Measurements from ENCODE around the gene AKAP3. TPM values are rescaled to one million over a fixed set of nuclear protein-coding genes. Genes with fewer than 3 reads are reported as not detected.
A peak's percentile ranks its signal among the peaks of the same experiment; 100 is the strongest.

Gene AKAP3
- 10 to 100 TPM in 1 of 2 donors, 1 to 10 TPM in 1; 1.8 to 13.9 TPM for total RNA-seq

GRCh38 chr12:4648501-4649357 is at the start of gene AKAP3, which contains the start of gene NDUFA9:
TSS of gene AKAP3 (minus strand) at chr12:4649051. CDS start at chr12:4638196, 10,855 bp downstream.
TSS of gene NDUFA9 (plus strand) at chr12:4649114. CDS start at chr12:4649127, 13 bp downstream.
- peak; percentile 81 for DNase-seq (ENCODE audit: low spot score)
- no peaks in the 10 kb centered on the region for H3K36me3 ChIP-seq
- H3K27ac ChIP-seq, result peak within 1 kb of the TSS; percentile 84 to 89
- TF ChIP-seq POLR2AphosphoS5 (IDR thresholded peaks at IDR 0.05) (peak; percentile 97), CTCF (IDR thresholded peaks at IDR 0.05) (peak in 1 of 4 experiments; percentile 14), POLR2A (IDR thresholded peaks at IDR 0.05) (peak; percentile 30)
- under 1% methylated on average over 39 of the region's 39 CpGs for WGBS
- H3K9me3 ChIP-seq, result no peaks in the 10 kb centered on the region
- H3K27me3 ChIP-seq (replicated peaks; ENCODE audit: insufficient read depth), result no peaks in the 10 kb centered on the region
- peak within 1 kb of the TSS; percentile 73 to 78 for H3K4me3 ChIP-seq
- no peaks in the 10 kb centered on the region for H3K4me1 ChIP-seq (replicated peaks)
- intact Hi-C loops (cut with DNase I), result loop anchor here (5.0 to 10.0 kb wide), 2 partner anchors 36 to 114 kb away; partner anchors contain the start of gene RAD51AP1

- TF ChIP-seq POLR2AphosphoS5 (IDR thresholded peaks at IDR 0.05) (no peak), POLR2A (IDR thresholded peaks at IDR 0.05) (no peak), CTCF (IDR thresholded peaks at IDR 0.05) (no peak)
- intact Hi-C loops (cut with DNase I), result no loop called here
- H3K4me1 ChIP-seq (replicated peaks), result no peaks in the 10 kb centered on the region
- H3K27ac ChIP-seq, result no peak overlapping the region
- H3K36me3 ChIP-seq, result no peaks in the 10 kb centered on the region
- DNase-seq (ENCODE audit: low spot score), result no peak
- no peaks in the 10 kb centered on the region for H3K27me3 ChIP-seq (replicated peaks; ENCODE audit: insufficient read depth)
- no peak overlapping the region for H3K4me3 ChIP-seq
- H3K9me3 ChIP-seq, result no peaks in the 10 kb centered on the region
- WGBS, result 98% methylated on average over 5 of the region's 5 CpGs
Observed at GRCh38 chr12:4690760-4691159, 41.9 kb upstream of the AKAP3 start.

- 89% methylated on average over 8 of the region's 8 CpGs for whole genome bisulfite sequencing
- Histone ChIP-seq H3K4me1 (replicated peaks) (no peaks in the 10 kb centered on the region), H3K27me3 (replicated peaks; ENCODE audit: insufficient read depth) (no peaks in the 10 kb centered on the region), H3K9me3 (no peaks in the 10 kb centered on the region), H3K27ac (no peak overlapping the region), H3K36me3 (peaks cover 0 to 4% of the 10 kb centered on the region in 2 donors), H3K4me3 (no peak overlapping the region)
- intact Hi-C loops (cut with DNase I), result no loop called here
- DNase-seq (ENCODE audit: low spot score), result no peak
- TF ChIP-seq POLR2A (IDR thresholded peaks at IDR 0.05), result no peak
Observed at GRCh38 chr12:4685317-4685716, 36.5 kb upstream of the AKAP3 start.

- TF ChIP-seq POLR2A (IDR thresholded peaks at IDR 0.05) (no peak), CTCF (IDR thresholded peaks at IDR 0.05) (no peak), POLR2AphosphoS5 (IDR thresholded peaks at IDR 0.05) (no peak)
- no peaks in the 10 kb centered on the region for H3K4me1 ChIP-seq (replicated peaks)
- 81% methylated on average over 3 of the region's 3 CpGs for WGBS
- H3K27me3 ChIP-seq (replicated peaks; ENCODE audit: insufficient read depth), result no peaks in the 10 kb centered on the region
- intact Hi-C loops (cut with DNase I), result no loop called here
- no peak for DNase-seq (ENCODE audit: low spot score)
- H3K36me3 ChIP-seq, result peaks cover 0 to 4% of the 10 kb centered on the region in 2 donors
- H3K9me3 ChIP-seq, result no peaks in the 10 kb centered on the region
- no peak overlapping the region for H3K27ac ChIP-seq
- H3K4me3 ChIP-seq, result no peak overlapping the region
Observed at GRCh38 chr12:4681732-4682131, 32.9 kb upstream of the AKAP3 start.

GRCh38 chr12:4679711-4680110 is 30.9 kb upstream of the AKAP3 start:
- TF ChIP-seq CTCF (IDR thresholded peaks at IDR 0.05) (no peak), POLR2AphosphoS5 (IDR thresholded peaks at IDR 0.05) (no peak), POLR2A (IDR thresholded peaks at IDR 0.05) (no peak)
- WGBS, result 86% methylated on average over 2 of the region's 2 CpGs

More at GRCh38 chr12:4679711-4680110, 30.9 kb upstream of the AKAP3 start:
- peaks cover 0 to 4% of the 10 kb centered on the region in 2 donors for H3K36me3 ChIP-seq
- no peak overlapping the region for H3K27ac ChIP-seq
- no peaks in the 10 kb centered on the region for H3K9me3 ChIP-seq
- no peak overlapping the region for H3K4me3 ChIP-seq
- H3K27me3 ChIP-seq (replicated peaks; ENCODE audit: insufficient read depth), result no peaks in the 10 kb centered on the region
- DNase-seq (ENCODE audit: low spot score), result no peak
- intact Hi-C loops (cut with DNase I), result no loop called here
- no peaks in the 10 kb centered on the region for H3K4me1 ChIP-seq (replicated peaks)

All from prostate gland (tissue), 2 donors.